ENCODE data around the gene DPH1. TPM values are rescaled to one million over a fixed set of nuclear protein-coding genes. Genes with fewer than 3 reads are reported as not detected.

DPH1 gene
- total and polyA plus RNA-seq, 2 of the 4 experiments (the other 2 are of a cell fraction), result 24.4 to 49.9 TPM

- peaks cover 8% of the 10 kb centered on the region; the same call in 1 of the 2 replicates for H3K4me1 ChIP-seq (ENCODE audit: control insufficient read depth, insufficient read depth, low read length)
- TF ChIP-seq NFE2L2 (IDR thresholded peaks at IDR 0.05; ENCODE audit: low read depth, low read length) (no peak), ELK1 (IDR thresholded peaks at IDR 0.05; ENCODE audit: borderline replicate concordance, low read depth, low read length) (no peak), FOS (IDR thresholded peaks at IDR 0.05; ENCODE audit: low read depth, low read length) (no peak), CEBPB (IDR thresholded peaks at IDR 0.05; ENCODE audit: low read depth, low read length) (no peak), BHLHE40 (IDR thresholded peaks at IDR 0.05; ENCODE audit: low read depth, low read length) (no peak), SMC3 (IDR thresholded peaks at IDR 0.05; ENCODE audit: low read depth, low read length) (no peak), MAZ (IDR thresholded peaks at IDR 0.05; ENCODE audit: borderline replicate concordance, low read depth, low read length) (no peak), RCOR1 (IDR thresholded peaks at IDR 0.05; ENCODE audit: insufficient replicate concordance, low read length) (no peak), POLR2A (IDR thresholded peaks at IDR 0.05; ENCODE audit: low read depth, low read length) (no peak), MAFK (IDR thresholded peaks at IDR 0.05; ENCODE audit: low read depth, low read length) (no peak), MXI1 (IDR thresholded peaks at IDR 0.05; ENCODE audit: borderline replicate concordance, low read depth, low read length) (no peak), CHD1 (IDR thresholded peaks at IDR 0.05; ENCODE audit: low read depth, low read length) (no peak), CTCF (conservative IDR thresholded peaks at IDR 0.05; ENCODE audit: low read depth, low read length) (no peak), USF2 (IDR thresholded peaks at IDR 0.05; ENCODE audit: low read depth, low read length) (no peak), RFX5 (IDR thresholded peaks at IDR 0.05; ENCODE audit: low read depth, low read length) (no peak), RAD21 (IDR thresholded peaks at IDR 0.05; ENCODE audit: low read length) (no peak)
- BruUV-seq (replicated peaks), result no TSS peak
- H3K9me3 ChIP-seq (ENCODE audit: control insufficient read depth, insufficient read depth, low read length), result peaks cover 2% of the 10 kb centered on the region; the same call in 1 of the 2 replicates
- H3K18ac ChIP-seq (ENCODE audit: low read depth, low read length), result no peak overlapping the region
- no peak overlapping the region for H4K5ac ChIP-seq (ENCODE audit: low read depth, low read length)
- H4K20me1 ChIP-seq (ENCODE audit: insufficient read depth, low read length), result no peaks in the 10 kb centered on the region
- no peak overlapping the region for H3K14ac ChIP-seq (replicated peaks; ENCODE audit: low read depth, low read length)
- in situ Hi-C loops (cut with MboI; ENCODE audit: low sequenced_read_pairs) (no loop called here), dilution Hi-C loops (cut with HindIII; ENCODE audit: low sequenced_read_pairs, unreplicated experiment) (no loop called here), intact Hi-C loops (cut with micrococcal nuclease) (no loop called here)
- ATAC-seq (ENCODE audit: low read depth), result no peak
- no peak overlapping the region for H3K56ac ChIP-seq (ENCODE audit: extremely low read depth, insufficient read depth, low read length)
- H2BK120ac ChIP-seq (ENCODE audit: low read depth, low read length), result no peak overlapping the region
- no peak overlapping the region for H3K4me2 ChIP-seq (ENCODE audit: low read depth, low read length)
- H3K79me1 ChIP-seq (ENCODE audit: low read depth in 1 of 2, low read length in 2 of 2), result no peaks in the 10 kb centered on the region
- POLR2A ChIA-PET (ENCODE audit: unreplicated experiment), result no interaction called here
- H4K8ac ChIP-seq (ENCODE audit: low read depth in 2 of 2, low read length in 2 of 2), result no peak overlapping the region; a peak in 1 of 4 replicates
- H2BK15ac ChIP-seq (ENCODE audit: low read depth, low read length), result no peak overlapping the region
- H3K4me3 ChIP-seq (ENCODE audit: insufficient read depth, low read depth, low read length), result no peak overlapping the region
- no peak overlapping the region for H2AK5ac ChIP-seq (ENCODE audit: low read depth, low read length)
- H2AFZ ChIP-seq (replicated peaks; ENCODE audit: low read length, poor library complexity), result no peak overlapping the region
- no peak overlapping the region for H3K9ac ChIP-seq (ENCODE audit: low read depth, low read length)
- H3K27ac ChIP-seq (ENCODE audit: insufficient read depth, low read length), result no peak overlapping the region
- H3K36me3 ChIP-seq (ENCODE audit: control insufficient read depth, insufficient read depth, low read length), result no peaks in the 10 kb centered on the region
- no peak overlapping the region for H3K23ac ChIP-seq (ENCODE audit: low read depth, low read length)
- no peak overlapping the region for H2BK5ac ChIP-seq (ENCODE audit: low read depth, low read length, poor library complexity, severe bottlenecking)
- no CpG with 5 or more reads among the region's 4 CpGs for WGBS, 2 experiments (ENCODE audit: extremely low coverage in 2 of 2, insufficient read length in 1 of 2)
- H2AK9ac ChIP-seq (replicated peaks; ENCODE audit: low read depth, low read length, poor library complexity), result peak overlapping the region; percentile 44
- DNase-seq, result no peak
- no peak overlapping the region for H2BK20ac ChIP-seq (ENCODE audit: low read depth, low read length)
- no peaks in the 10 kb centered on the region for H3K9me1 ChIP-seq (ENCODE audit: insufficient read depth, low read length)
- H4K91ac ChIP-seq (ENCODE audit: insufficient read depth, low read depth, low read length), result no peak overlapping the region
- H3K4ac ChIP-seq (ENCODE audit: low read depth, low read length), result no peak overlapping the region
- CTCF ChIA-PET, result no interaction called here
- H3K27me3 ChIP-seq (ENCODE audit: control insufficient read depth, insufficient read depth, low read length), result peaks cover 31% of the 10 kb centered on the region
Measured at GRCh38 chr17:2012499-2012898, 17.5 kb upstream of the DPH1 start.
